GM21717 (cell line): ENCODE results near the gene SPAG9.
A peak's percentile ranks its signal among the peaks of the same experiment; 100 is the strongest.
"Not testable (repeated sequence)": the region's sequence is repeated elsewhere in the genome, so short reads cannot be mapped to it uniquely, and the experiment has no call there.

Source experiments
- ATAC-seq: cut with Tn5 transposase; IDR thresholded peaks from one replicate; pipeline ENCODE4 v1.9.1; 2021; ENCODE audit warnings: mild to moderate bottlenecking, moderate library complexity; ENCODE audit not compliant: unreplicated experiment

Gene SPAG9

GRCh38 chr17:51087072-51087757 lies 33.5 kb downstream of the SPAG9 start:
- no peak for ATAC-seq

GRCh38 chr17:51085150-51085805 lies 35.4 kb downstream of the SPAG9 start:
- no peak for ATAC-seq

- ATAC-seq: no peak
Observed at GRCh38 chr17:51083981-51084380, 36.7 kb downstream of the SPAG9 start.

- ATAC-seq: not testable (repeated sequence)
Observed at GRCh38 chr17:51083364-51083763, 37.3 kb downstream of the SPAG9 start.

GRCh38 chr17:51079049-51079448 lies 41.6 kb downstream of the SPAG9 start:
- ATAC-seq: no peak

GRCh38 chr17:51078009-51078592 lies 42.6 kb downstream of the SPAG9 start:
- no peak for ATAC-seq

- no peak for ATAC-seq
Observed at GRCh38 chr17:51076821-51077220, 43.8 kb downstream of the SPAG9 start.

- ATAC-seq: no peak
Observed at GRCh38 chr17:51071556-51071955, 49.1 kb downstream of the SPAG9 start.

GRCh38 chr17:51065466-51065865 lies 55.2 kb downstream of the SPAG9 start:
- no peak for ATAC-seq

GRCh38 chr17:51064061-51064735 lies 56.5 kb downstream of the SPAG9 start:
- no peak for ATAC-seq

- ATAC-seq: no peak
Observed at GRCh38 chr17:51060396-51060795, 60.3 kb downstream of the SPAG9 start.

- no peak for ATAC-seq
Observed at GRCh38 chr17:51059781-51060180, 60.9 kb downstream of the SPAG9 start.

- ATAC-seq: no peak
Observed at GRCh38 chr17:51057534-51057933, 63.1 kb downstream of the SPAG9 start.

- no peak for ATAC-seq
Observed at GRCh38 chr17:51056813-51057510, 63.7 kb downstream of the SPAG9 start.

- no peak for ATAC-seq
Observed at GRCh38 chr17:51054748-51055147, 65.9 kb downstream of the SPAG9 start.

GRCh38 chr17:51052235-51052634 lies 68.4 kb downstream of the SPAG9 start:
- ATAC-seq: no peak

- ATAC-seq: peak; percentile 88
Observed at GRCh38 chr17:51050291-51051033, 70.2 kb downstream of the SPAG9 start.

GRCh38 chr17:51046514-51047384 lies 73.9 kb downstream of the SPAG9 start:
- ATAC-seq: no peak

- ATAC-seq: no peak
Observed at GRCh38 chr17:51046046-51046445, 74.6 kb downstream of the SPAG9 start.
